GM12878 (cell line): Measurements from ENCODE around the gene DNAJA4. TPM values are rescaled to one million over a fixed set of nuclear protein-coding genes. Genes with fewer than 3 reads are reported as not detected.

Source experiments
- ATAC-seq: fragments of 200-7000 bp; cut with Tn5 transposase; 3 replicates; pipeline ENCODE4 v1.9.1; 2020; ENCODE audit warnings: mild to moderate bottlenecking, moderate library complexity
- BruUV-seq: library from RNA; stranded (reverse); fragments of 400-500 nt; replicated peaks from 2 replicates; lab custom pipeline; 2021; lab: Mats Ljungman, UMichigan
- CTCF ChIA-PET: fragments of 300-600 bp; sonication (Branson Sonifier 250); formaldehyde crosslinking; extraction: SDS; loops from one replicate; lab custom pipeline; 2021; ENCODE audit warnings: inconsistent platforms; lab: Yijun Ruan, JAX
- POLR2A ChIA-PET: fragments of 350-600 bp; formaldehyde crosslinking; extraction: SDS; loops from one replicate; lab custom pipeline; 2021; ENCODE audit warnings: inconsistent platforms; lab: Charles Lee
- RAD21 ChIA-PET: fragments of 300-600 bp; sonication (Branson Sonifier 250); formaldehyde crosslinking; loops from one replicate; lab custom pipeline; 2023; ENCODE audit warnings: antibody characterized with exemption; ENCODE audit not compliant: unreplicated experiment; lab: Charles Lee
- SMC1A ChIA-PET: fragments of 300-600 bp; sonication (Branson Sonifier 250); formaldehyde crosslinking; loops from one replicate; lab custom pipeline; 2023; ENCODE audit not compliant: unreplicated experiment, uncharacterized antibody; lab: Charles Lee
- DNase-seq: peaks from one replicate; pipeline ENCODE4 v3.0.0-alpha.2; 2011; ENCODE audit warnings: low read depth, low spot score
- FAIRE-seq: peaks from 3 replicates; lab custom pipeline; 2011; peaks lifted over from hg19 to GRCh38; lab: Jason Lieb, UNC
- H2AFZ ChIP-seq: 2 replicates; pipeline ENCODE4 v1.6.0; 2011; ENCODE audit warnings: low read depth, low read length, control low read depth; ENCODE audit not compliant: control insufficient read depth
- H3K27ac ChIP-seq: 2 replicates; pipeline ENCODE4 v1.5.1; 2011; ENCODE audit warnings: control low read depth; ENCODE audit not compliant: control insufficient read depth, insufficient read depth
- H3K27me3 ChIP-seq, 2 experiments: replicated peaks in 1 of 2; 2 replicates each; pipeline versions ENCODE4 v1.6.0 to v1.6.1; 2011; ENCODE audit warnings: low read length in 1 of 2; ENCODE audit not compliant: control insufficient read depth in 2 of 2, insufficient read depth in 2 of 2
- H3K36me3 ChIP-seq, 2 experiments: 2 replicates each; pipeline ENCODE4 v1.5.1; 2011; ENCODE audit warnings: low read length in 1 of 2; ENCODE audit not compliant: control insufficient read depth in 2 of 2, insufficient read depth in 2 of 2
- H3K4me1 ChIP-seq: 2 replicates; pipeline ENCODE4 v1.6.1; 2011; ENCODE audit warnings: mild to moderate bottlenecking, low read length, moderate library complexity, mixed read lengths; ENCODE audit not compliant: control insufficient read depth, insufficient read depth
- H3K4me2 ChIP-seq: 2 replicates; pipeline ENCODE4 v1.6.0; 2011; ENCODE audit warnings: control low read depth; ENCODE audit not compliant: control insufficient read depth, insufficient read depth
- H3K4me3 ChIP-seq: fragments of 200-600 bp; sonication (generic); 2 replicates; pipeline ENCODE4 v1.5.1; 2016
- H3K79me2 ChIP-seq: 2 replicates; pipeline ENCODE4 v1.6.0; 2011; ENCODE audit warnings: low read length; ENCODE audit not compliant: control insufficient read depth, insufficient read depth
- H3K9ac ChIP-seq: 2 replicates; pipeline ENCODE4 v1.8.0; 2011; ENCODE audit warnings: low read length, control low read depth, mixed read lengths; ENCODE audit not compliant: control insufficient read depth, insufficient read depth
- H3K9me3 ChIP-seq: replicated peaks from 3 replicates; pipeline ENCODE4 v1.5.1; 2011; ENCODE audit warnings: mild to moderate bottlenecking, low read length; ENCODE audit not compliant: control insufficient read depth, insufficient read depth
- H4K20me1 ChIP-seq: 2 replicates; pipeline ENCODE4 v1.6.0; 2011; ENCODE audit not compliant: control insufficient read depth, insufficient read depth
- BCL11A ChIP-seq: IDR thresholded peaks from 2 replicates; pipeline ENCODE4 v1.6.1; 2011; ENCODE audit warnings: low read depth, low read length
- CHD4 ChIP-seq: fragments of 200-600 bp; sonication (generic); IDR thresholded peaks from 2 replicates; pipeline ENCODE4 v1.6.1; 2016; ENCODE audit warnings: mild to moderate bottlenecking
- EED ChIP-seq: sonication (generic); IDR thresholded peaks from 2 replicates; pipeline ENCODE4 v1.6.1; 2016; ENCODE audit warnings: antibody characterized with exemption, low read depth
- GATAD2B ChIP-seq: fragments of 450-650 bp; conservative IDR thresholded peaks from 2 replicates; pipeline ENCODE4 v1.6.1; 2017; ENCODE audit warnings: low read depth, mild to moderate bottlenecking, moderate library complexity
- HDAC2 ChIP-seq: fragments of 200-600 bp; sonication (generic); IDR thresholded peaks from 2 replicates; pipeline ENCODE4 v1.6.1; 2017
- HDGF ChIP-seq: fragments of 450-650 bp; IDR thresholded peaks from 2 replicates; pipeline ENCODE4 v1.6.1; 2016; ENCODE audit warnings: antibody characterized with exemption
- JUNB ChIP-seq: IDR thresholded peaks from 2 replicates; pipeline ENCODE4 v1.6.1; 2016; ENCODE audit warnings: antibody characterized with exemption, mild to moderate bottlenecking
- LARP7 ChIP-seq: fragments of 450-650 bp; IDR thresholded peaks from 2 replicates; pipeline ENCODE4 v1.6.1; 2017; ENCODE audit warnings: mild to moderate bottlenecking
- NBN ChIP-seq: fragments of 450-650 bp; IDR thresholded peaks from 2 replicates; pipeline ENCODE4 v1.6.1; 2016
- NR2C2 ChIP-seq: IDR thresholded peaks from 2 replicates; pipeline ENCODE4 v1.6.1; 2011; ENCODE audit warnings: borderline replicate concordance, low read depth; ENCODE audit not compliant: control insufficient read depth, insufficient read length
- PRDM15 ChIP-seq: fragments of 450-650 bp; formaldehyde crosslinking; IDR thresholded peaks from 2 replicates; pipeline ENCODE4 v1.4.0; 2020; ENCODE audit warnings: mild to moderate bottlenecking, moderate library complexity
- RAD51 ChIP-seq: fragments of 450-650 bp; IDR thresholded peaks from 2 replicates; pipeline ENCODE4 v1.6.1; 2016; ENCODE audit warnings: moderate library complexity, mild to moderate bottlenecking, inconsistent platforms
- TARDBP ChIP-seq: IDR thresholded peaks from 2 replicates; pipeline ENCODE4 v1.6.1; 2016; ENCODE audit warnings: borderline replicate concordance
- YBX1 ChIP-seq: fragments of 450-650 bp; IDR thresholded peaks from 2 replicates; pipeline ENCODE4 v1.6.1; 2016; ENCODE audit warnings: antibody characterized with exemption
- ZNF622 ChIP-seq: fragments of 450-650 bp; IDR thresholded peaks from 2 replicates; pipeline ENCODE4 v1.6.1; 2017; ENCODE audit warnings: mild to moderate bottlenecking, inconsistent platforms
- WGBS: methylation state at CpG from one replicate; pipeline ENCODE4 v1.1.6; 2016; ENCODE audit warnings: low lambda C conversion rate; ENCODE audit not compliant: insufficient replicate concordance, insufficient coverage; ENCODE audit errors: missing lambda C conversion rate; 5-methylcytosine and 5-hydroxymethylcytosine counted together
- in situ Hi-C: fragments of 300-500 bp; cut with MboI; formaldehyde crosslinking; loops from 9 replicates; pipeline ENCODE4 v1.14.3; 2018; ENCODE audit warnings: mixed read lengths
- intact Hi-C: fragments of 100-400 bp; cut with micrococcal nuclease; formaldehyde crosslinking; loops from one replicate; pipeline ENCODE4 v1.14.2; 2022; ENCODE audit not compliant: unreplicated experiment
- polyA plus RNA-seq, 11 experiments: library from polyadenylated mRNA; depleted of rRNA in 4 of 11; unstranded in 6 of 11; stranded (reverse) in 5 of 11; fragments of >200 nt; fragmentation: Nextera tagmentation in 4 of 11; fragmentation: Illumina TruSeq in 1 of 11; extraction: Ambion mirVana in 4 of 11; extraction: Trizol in 1 of 11; gene quantifications; 1 replicate in 1 of 11; 2 replicates in 10 of 11; pipeline versions ENCODE4 v1.2.1 to v1.2.3, GENCODE V29; 2011 to 2016; ENCODE audit warnings: inconsistent platforms in 2 of 11, missing spikeins in 2 of 11, low read depth in 1 of 11
- total RNA-seq, 4 experiments: library from RNA; depleted of rRNA in 3 of 4; stranded (reverse); fragments of >200 nt in 3 of 4; fragmentation: Illumina TruSeq in 1 of 4; extraction: Trizol in 1 of 4; gene quantifications; 2 replicates each; pipeline versions ENCODE4 v1.2.1 to v1.2.3, GENCODE V29; 2013 to 2021

The DNAJA4 gene
- total and polyA plus RNA-seq, 10 of the 15 experiments (the other 5 are each of a cell fraction or from before 2014, with no cell fraction given): 0.01 to 10.4 (median 4.1) TPM

GRCh38 chr15:78322243-78322642, 57.9 kb downstream of the DNAJA4 start:
- FAIRE-seq (no peak), DNase-seq (no peak), ATAC-seq (no peak)
- H3K27me3 ChIP-seq: 0 out of 4 replicates have a peak, but pooled peaks cover 0 to 1% of the 10 kb centered on the region in 2 experiments
- no peak overlapping the region for H2AFZ ChIP-seq
- no peaks in the 10 kb centered on the region for H3K9me3 ChIP-seq
- in situ Hi-C loops (no loop called here), intact Hi-C loops (no loop called here)
- WGBS: 44% methylated on average over 15 of the region's 15 CpGs
- ChIA-PET SMC1A (no interaction called here), CTCF (no interaction called here), RAD21 (no interaction called here), POLR2A (interaction anchor here (0.5 kb wide), 1 partner anchor 236 kb away, joined by 3 read pairs; no protein-coding TSS in a partner anchor)
- TF ChIP-seq TARDBP (no peak), PRDM15 (CRISPR knock-in tag) (no peak), HDAC2 (no peak), JUNB (no peak), HDGF (no peak), RAD51 (no peak), BCL11A (no peak), NR2C2 (no peak), EED (no peak), GATAD2B (no peak), ZNF622 (no peak), NBN (no peak), YBX1 (no peak), LARP7 (no peak), CHD4 (no peak)
- no peaks in the 10 kb centered on the region for H3K36me3 ChIP-seq
- H3K4me3 ChIP-seq: no peak overlapping the region
- no peak overlapping the region for H3K27ac ChIP-seq
- no peak overlapping the region for H3K4me2 ChIP-seq
- no peaks in the 10 kb centered on the region for H3K4me1 ChIP-seq
- H3K9ac ChIP-seq: no peak overlapping the region
- BruUV-seq: no TSS peak
- no peaks in the 10 kb centered on the region for H4K20me1 ChIP-seq
- H3K79me2 ChIP-seq: no peaks in the 10 kb centered on the region
